GM15510 (cell line): ENCODE results near the gene ABCD1.

Experiments
- POLR2A ChIP-seq: IDR thresholded peaks from 3 replicates; pipeline ENCODE4 v1.6.1; 2011; ENCODE audit warnings: borderline replicate concordance; ENCODE audit not compliant: insufficient read length; ENCODE audit errors: extremely low read depth

The ABCD1 gene

GRCh38 chrX:153775293-153776119 is 50.9 kb downstream of the ABCD1 start:
- TF ChIP-seq POLR2A: no peak

- TF ChIP-seq POLR2A: no peak
These were observed 51.5 kb downstream of the ABCD1 start for GRCh38 chrX:153776120-153776599.

GRCh38 chrX:153776611-153777045 is 52.0 kb downstream of the ABCD1 start:
- TF ChIP-seq POLR2A: no peak

- no peak for TF ChIP-seq POLR2A
These were observed 52.8 kb downstream of the ABCD1 start for GRCh38 chrX:153777261-153778090.

GRCh38 chrX:153778181-153778580 is 53.5 kb downstream of the ABCD1 start:
- no peak for TF ChIP-seq POLR2A

GRCh38 chrX:153778684-153779101 is 54.0 kb downstream of the ABCD1 start:
- no peak for TF ChIP-seq POLR2A

GRCh38 chrX:153779891-153780677 is 55.4 kb downstream of the ABCD1 start:
- no peak for TF ChIP-seq POLR2A

- no peak for TF ChIP-seq POLR2A
These were observed 56.2 kb downstream of the ABCD1 start, which contains the start of gene SRPK3 for GRCh38 chrX:153780678-153781427. Gene SRPK3, plus strand, starts transcription at chrX:153781041. Its CDS starts 46 bp downstream, at chrX:153781087.

GRCh38 chrX:153781428-153782047 is 56.9 kb downstream of the ABCD1 start:
- TF ChIP-seq POLR2A: no peak

GRCh38 chrX:153782313-153782712 is 57.7 kb downstream of the ABCD1 start:
- no peak for TF ChIP-seq POLR2A

- no peak for TF ChIP-seq POLR2A
These were observed 58.2 kb downstream of the ABCD1 start for GRCh38 chrX:153782871-153783270.

GRCh38 chrX:153783378-153784013 is 58.8 kb downstream of the ABCD1 start:
- TF ChIP-seq POLR2A: no peak
